ENCODE data around the gene MAP4K4. TPM values are rescaled to one million over a fixed set of nuclear protein-coding genes. Genes with fewer than 3 reads are reported as not detected.

The MAP4K4 gene
- 154 and 290 TPM in 2 replicates for total RNA-seq

GRCh38 chr2:101697124-101698013 is at the start of gene MAP4K4:
Gene MAP4K4, plus strand, starts transcription at chr2:101697707. Its CDS starts 374 bp downstream, at chr2:101698081.

Other genes starting within 250 kb of the MAP4K4 start
- gene RFX8, start 222.6 kb upstream of the MAP4K4 start, total RNA-seq: 38.2 and 46.7 TPM in 2 replicates

All from subcutaneous preadipocyte (primary cell).